Endodermal cell (in vitro differentiated cells): Measurements from ENCODE around the gene CLN5. TPM values are rescaled to one million over a fixed set of nuclear protein-coding genes. Genes with fewer than 3 reads are reported as not detected.
A peak's percentile ranks its signal among the peaks of the same experiment; 100 is the strongest.

Source experiments
- DNase-seq: peaks from one replicate; pipeline ENCODE4 v3.0.0-alpha.2; 2017
- H3K27ac ChIP-seq: 2 replicates; pipeline ENCODE4 v1.5.1; 2013; ENCODE audit warnings: mild to moderate bottlenecking, low read depth, low read length, moderate library complexity
- H3K27me3 ChIP-seq: 2 replicates; pipeline ENCODE4 v1.6.1; 2013; ENCODE audit warnings: mild to moderate bottlenecking, low read length, moderate library complexity; ENCODE audit not compliant: insufficient read depth, control insufficient read depth, poor library complexity, severe bottlenecking
- H3K36me3 ChIP-seq: 2 replicates; pipeline ENCODE4 v1.7.0; 2013; ENCODE audit warnings: mild to moderate bottlenecking, low read length, moderate library complexity; ENCODE audit not compliant: control insufficient read depth, insufficient read depth
- H3K4me1 ChIP-seq: one replicate; pipeline ENCODE4 v1.7.0; 2013; ENCODE audit warnings: low read length; ENCODE audit not compliant: control insufficient read depth, insufficient read depth
- H3K4me3 ChIP-seq: 2 replicates; pipeline ENCODE4 v1.5.1; 2013; ENCODE audit warnings: mild to moderate bottlenecking, low read length, moderate library complexity
- H3K9ac ChIP-seq: 2 replicates; pipeline ENCODE4 v1.6.1; 2013; ENCODE audit warnings: mild to moderate bottlenecking, low read length, moderate library complexity; ENCODE audit not compliant: poor library complexity, severe bottlenecking; ENCODE audit errors: extremely low read depth
- H3K9me3 ChIP-seq: 2 replicates; pipeline ENCODE4 v1.6.1; 2013; ENCODE audit warnings: mild to moderate bottlenecking, low read length, moderate library complexity; ENCODE audit not compliant: control insufficient read depth
- H3K27ac Mint-ChIP-seq: 2 replicates; pipeline ENCODE4 v1.8.0; 2020; ENCODE audit warnings: mixed read lengths
- H3K27me3 Mint-ChIP-seq: 2 replicates; pipeline ENCODE4 v1.8.0; 2021; ENCODE audit warnings: mild to moderate bottlenecking, mixed read lengths; ENCODE audit not compliant: insufficient read depth
- H3K36me3 Mint-ChIP-seq: 2 replicates; pipeline ENCODE4 v1.8.0; 2020; ENCODE audit warnings: low read depth, mixed read lengths
- H3K4me1 Mint-ChIP-seq: 2 replicates; pipeline ENCODE4 v1.8.0; 2020; ENCODE audit warnings: mixed read lengths
- H3K4me3 Mint-ChIP-seq: 2 replicates; pipeline ENCODE4 v1.8.0; 2020; ENCODE audit warnings: mild to moderate bottlenecking, moderate library complexity, mixed read lengths
- H3K9me3 Mint-ChIP-seq: 2 replicates; pipeline ENCODE4 v1.8.0; 2020; ENCODE audit warnings: mild to moderate bottlenecking, mixed read lengths
- CTCF ChIP-seq: fragments of 200-600 bp; sonication (generic); conservative IDR thresholded peaks from 2 replicates; pipeline ENCODE4 v1.5.0; 2021; ENCODE audit warnings: antibody characterized with exemption, mild to moderate bottlenecking
- WGBS, 2 experiments: methylation state at CpG; one replicate each; pipeline versions ENCODE4 v1.1.5 to v1.1.7; 2013; ENCODE audit warnings: missing lambda C conversion rate in 2 of 2, mixed read lengths in 1 of 2; ENCODE audit not compliant: insufficient coverage in 1 of 2, insufficient read length in 1 of 2; 5-methylcytosine and 5-hydroxymethylcytosine counted together
- total RNA-seq, 2 donors: library from RNA; stranded (reverse); fragmentation: NEBNext Ultra II Directional in 1 of 2; extraction: Animal tissue kit (Norgen Biotek cat#: 25700) in 1 of 2; gene quantifications; 2 replicates in 1 of 2; 3 replicates in 1 of 2; pipeline ENCODE4 v1.2.1, GENCODE V29; 2021

The CLN5 gene
- total RNA-seq, 2 donors from 2014 or later = 13.6 to 13.9 TPM

- TF ChIP-seq CTCF = no peak
- Histone ChIP-seq H3K4me1 (no peaks in the 10 kb centered on the region), H3K27ac (no peak overlapping the region), H3K36me3 (no peaks in the 10 kb centered on the region), H3K27me3 (peaks cover 47% of the 10 kb centered on the region), H3K9ac (no peak overlapping the region), H3K9me3 (no peaks in the 10 kb centered on the region), H3K4me3 (no peak overlapping the region)
- no peak overlapping the region for H3K27ac Mint-ChIP-seq
- no peak overlapping the region for H3K4me3 Mint-ChIP-seq
- H3K36me3 Mint-ChIP-seq = no peaks in the 10 kb centered on the region
- H3K4me1 Mint-ChIP-seq = peaks cover 4% of the 10 kb centered on the region
- DNase-seq = no peak
- H3K27me3 Mint-ChIP-seq = peaks cover 51% of the 10 kb centered on the region
- H3K9me3 Mint-ChIP-seq = no peaks in the 10 kb centered on the region
- 82 to 84% methylated on average over 6 of the region's 6 CpGs for WGBS, 2 experiments
Observed at GRCh38 chr13:76982061-76982460, 9.8 kb upstream of the CLN5 start.

GRCh38 chr13:76983676-76984075 lies 8.2 kb upstream of the CLN5 start:
- H3K27me3 Mint-ChIP-seq = peaks cover 57% of the 10 kb centered on the region
- WGBS, 2 experiments = 90 to 93% methylated on average over 4 to 5 of the region's 5 CpGs
- DNase-seq = no peak
- no peaks in the 10 kb centered on the region for H3K36me3 Mint-ChIP-seq
- H3K4me1 Mint-ChIP-seq = no peaks in the 10 kb centered on the region
- TF ChIP-seq CTCF = no peak
- Histone ChIP-seq H3K4me1 (no peaks in the 10 kb centered on the region), H3K36me3 (no peaks in the 10 kb centered on the region), H3K27me3 (peaks cover 52% of the 10 kb centered on the region), H3K9ac (no peak overlapping the region), H3K27ac (no peak overlapping the region), H3K4me3 (no peak overlapping the region), H3K9me3 (no peaks in the 10 kb centered on the region)
- H3K4me3 Mint-ChIP-seq = no peak overlapping the region
- no peaks in the 10 kb centered on the region for H3K9me3 Mint-ChIP-seq
- H3K27ac Mint-ChIP-seq = no peak overlapping the region

- no peak for TF ChIP-seq CTCF
- Mint-ChIP-seq H3K27me3 (peaks cover 12% of the 10 kb centered on the region), H3K4me1 (peaks cover 17% of the 10 kb centered on the region), H3K4me3 (peak overlapping the region; percentile 87), H3K27ac (peak overlapping the region; percentile 79), H3K9me3 (no peaks in the 10 kb centered on the region), H3K36me3 (peaks cover 5% of the 10 kb centered on the region)
- H3K36me3 ChIP-seq = peaks cover 9% of the 10 kb centered on the region
- H3K27me3 ChIP-seq = peaks cover 11% of the 10 kb centered on the region
- H3K9me3 ChIP-seq = no peaks in the 10 kb centered on the region
- no peaks in the 10 kb centered on the region for H3K4me1 ChIP-seq
- no peak overlapping the region for H3K27ac ChIP-seq
- 51 to 56% methylated on average over 7 to 13 of the region's 15 CpGs for WGBS, 2 experiments
- H3K9ac ChIP-seq = peak overlapping the region; percentile 33
- H3K4me3 ChIP-seq = peak overlapping the region; percentile 95
- no peak for DNase-seq
Observed at GRCh38 chr13:76991432-76991795, 467 bp upstream of the CLN5 start.
